Panc1 (cell line): Measurements from ENCODE around the gene LDLRAD4.

Experiments used
- POLR2AphosphoS5 ChIP-seq: IDR thresholded peaks from 2 replicates; pipeline ENCODE4 v1.6.1; 2012; ENCODE audit warnings: mild to moderate bottlenecking, low read depth, low read length, moderate library complexity
- TCF7L2 ChIP-seq: IDR thresholded peaks from 2 replicates; pipeline ENCODE4 v1.6.1; 2011; ENCODE audit warnings: mild to moderate bottlenecking, low read depth, low read length, inconsistent platforms
- TF ChIP-seq, protein P1 (sequence below): fragments of 450-650 bp; IDR thresholded peaks from 2 replicates; pipeline ENCODE4 v1.5.1; 2017; ENCODE audit warnings: mild to moderate bottlenecking
- TF ChIP-seq, protein P2 (sequence below), 2 experiments: IDR thresholded peaks; 2 replicates each; pipeline ENCODE4 v1.6.1; 2011 to 2012; ENCODE audit warnings: low read depth in 2 of 2, control low read depth in 1 of 2, low read length in 1 of 2, mild to moderate bottlenecking in 1 of 2, moderate library complexity in 1 of 2; ENCODE audit not compliant: insufficient read depth in 1 of 2

DNA sequence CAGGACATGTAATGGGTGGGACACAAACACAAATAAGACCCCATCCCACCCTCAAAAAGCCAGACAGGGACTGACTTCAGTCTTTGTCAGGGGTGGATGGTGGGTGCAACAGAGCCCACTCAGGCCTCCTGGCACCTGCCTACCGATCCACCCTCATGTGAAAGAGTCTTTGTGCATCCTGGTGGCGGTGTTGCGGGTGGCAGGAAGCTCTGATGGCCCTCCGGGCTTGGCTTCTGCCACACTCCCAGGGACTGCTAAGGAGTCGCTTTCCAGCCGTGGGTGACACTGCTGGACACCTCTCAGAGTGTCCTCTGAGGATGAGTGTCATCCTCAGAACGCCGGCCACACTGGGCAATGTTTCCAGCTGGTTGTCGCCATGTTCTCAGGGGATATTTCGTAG is 92.6 kb downstream of the LDLRAD4 start:
- TF ChIP-seq, protein P1, sequence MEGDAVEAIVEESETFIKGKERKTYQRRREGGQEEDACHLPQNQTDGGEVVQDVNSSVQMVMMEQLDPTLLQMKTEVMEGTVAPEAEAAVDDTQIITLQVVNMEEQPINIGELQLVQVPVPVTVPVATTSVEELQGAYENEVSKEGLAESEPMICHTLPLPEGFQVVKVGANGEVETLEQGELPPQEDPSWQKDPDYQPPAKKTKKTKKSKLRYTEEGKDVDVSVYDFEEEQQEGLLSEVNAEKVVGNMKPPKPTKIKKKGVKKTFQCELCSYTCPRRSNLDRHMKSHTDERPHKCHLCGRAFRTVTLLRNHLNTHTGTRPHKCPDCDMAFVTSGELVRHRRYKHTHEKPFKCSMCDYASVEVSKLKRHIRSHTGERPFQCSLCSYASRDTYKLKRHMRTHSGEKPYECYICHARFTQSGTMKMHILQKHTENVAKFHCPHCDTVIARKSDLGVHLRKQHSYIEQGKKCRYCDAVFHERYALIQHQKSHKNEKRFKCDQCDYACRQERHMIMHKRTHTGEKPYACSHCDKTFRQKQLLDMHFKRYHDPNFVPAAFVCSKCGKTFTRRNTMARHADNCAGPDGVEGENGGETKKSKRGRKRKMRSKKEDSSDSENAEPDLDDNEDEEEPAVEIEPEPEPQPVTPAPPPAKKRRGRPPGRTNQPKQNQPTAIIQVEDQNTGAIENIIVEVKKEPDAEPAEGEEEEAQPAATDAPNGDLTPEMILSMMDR: no peak
- TF ChIP-seq, protein P2, sequence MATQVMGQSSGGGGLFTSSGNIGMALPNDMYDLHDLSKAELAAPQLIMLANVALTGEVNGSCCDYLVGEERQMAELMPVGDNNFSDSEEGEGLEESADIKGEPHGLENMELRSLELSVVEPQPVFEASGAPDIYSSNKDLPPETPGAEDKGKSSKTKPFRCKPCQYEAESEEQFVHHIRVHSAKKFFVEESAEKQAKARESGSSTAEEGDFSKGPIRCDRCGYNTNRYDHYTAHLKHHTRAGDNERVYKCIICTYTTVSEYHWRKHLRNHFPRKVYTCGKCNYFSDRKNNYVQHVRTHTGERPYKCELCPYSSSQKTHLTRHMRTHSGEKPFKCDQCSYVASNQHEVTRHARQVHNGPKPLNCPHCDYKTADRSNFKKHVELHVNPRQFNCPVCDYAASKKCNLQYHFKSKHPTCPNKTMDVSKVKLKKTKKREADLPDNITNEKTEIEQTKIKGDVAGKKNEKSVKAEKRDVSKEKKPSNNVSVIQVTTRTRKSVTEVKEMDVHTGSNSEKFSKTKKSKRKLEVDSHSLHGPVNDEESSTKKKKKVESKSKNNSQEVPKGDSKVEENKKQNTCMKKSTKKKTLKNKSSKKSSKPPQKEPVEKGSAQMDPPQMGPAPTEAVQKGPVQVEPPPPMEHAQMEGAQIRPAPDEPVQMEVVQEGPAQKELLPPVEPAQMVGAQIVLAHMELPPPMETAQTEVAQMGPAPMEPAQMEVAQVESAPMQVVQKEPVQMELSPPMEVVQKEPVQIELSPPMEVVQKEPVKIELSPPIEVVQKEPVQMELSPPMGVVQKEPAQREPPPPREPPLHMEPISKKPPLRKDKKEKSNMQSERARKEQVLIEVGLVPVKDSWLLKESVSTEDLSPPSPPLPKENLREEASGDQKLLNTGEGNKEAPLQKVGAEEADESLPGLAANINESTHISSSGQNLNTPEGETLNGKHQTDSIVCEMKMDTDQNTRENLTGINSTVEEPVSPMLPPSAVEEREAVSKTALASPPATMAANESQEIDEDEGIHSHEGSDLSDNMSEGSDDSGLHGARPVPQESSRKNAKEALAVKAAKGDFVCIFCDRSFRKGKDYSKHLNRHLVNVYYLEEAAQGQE (IDR thresholded peaks at IDR 0.05; ENCODE audit: insufficient read depth in 1 of 2, low read depth in 2 of 2, low read length in 1 of 2): no peak
- TF ChIP-seq POLR2AphosphoS5 (no peak), TCF7L2 (no peak)
